ENCODE measurements around the gene ZNF385B.

The ZNF385B gene

DNA sequence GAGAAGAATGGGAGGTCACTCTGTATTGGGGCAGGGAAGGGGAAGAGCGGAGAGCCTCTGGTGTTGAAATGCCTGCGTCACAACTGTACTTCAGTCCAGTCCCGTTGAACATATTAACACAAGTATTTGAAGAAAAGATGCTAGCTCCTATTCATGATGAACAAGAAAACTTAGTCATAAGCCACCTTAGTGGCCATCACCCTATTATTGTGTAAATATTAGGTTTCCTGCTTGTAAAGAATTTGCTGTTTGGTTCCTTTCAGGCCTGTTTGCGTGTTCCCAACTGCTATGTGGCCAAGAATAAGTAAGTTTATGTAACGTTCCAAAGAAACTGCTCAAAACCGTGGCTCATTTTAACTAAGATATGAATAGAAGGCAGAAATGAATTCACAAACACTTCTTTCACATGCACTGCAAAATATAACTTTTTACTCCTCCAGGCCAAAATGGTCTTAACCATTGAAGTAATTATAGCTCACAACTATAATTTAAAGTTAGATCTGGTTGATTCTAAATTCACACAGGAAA, 204.3 kb downstream of the ZNF385B start:
- TF ChIP-seq, protein P1, sequence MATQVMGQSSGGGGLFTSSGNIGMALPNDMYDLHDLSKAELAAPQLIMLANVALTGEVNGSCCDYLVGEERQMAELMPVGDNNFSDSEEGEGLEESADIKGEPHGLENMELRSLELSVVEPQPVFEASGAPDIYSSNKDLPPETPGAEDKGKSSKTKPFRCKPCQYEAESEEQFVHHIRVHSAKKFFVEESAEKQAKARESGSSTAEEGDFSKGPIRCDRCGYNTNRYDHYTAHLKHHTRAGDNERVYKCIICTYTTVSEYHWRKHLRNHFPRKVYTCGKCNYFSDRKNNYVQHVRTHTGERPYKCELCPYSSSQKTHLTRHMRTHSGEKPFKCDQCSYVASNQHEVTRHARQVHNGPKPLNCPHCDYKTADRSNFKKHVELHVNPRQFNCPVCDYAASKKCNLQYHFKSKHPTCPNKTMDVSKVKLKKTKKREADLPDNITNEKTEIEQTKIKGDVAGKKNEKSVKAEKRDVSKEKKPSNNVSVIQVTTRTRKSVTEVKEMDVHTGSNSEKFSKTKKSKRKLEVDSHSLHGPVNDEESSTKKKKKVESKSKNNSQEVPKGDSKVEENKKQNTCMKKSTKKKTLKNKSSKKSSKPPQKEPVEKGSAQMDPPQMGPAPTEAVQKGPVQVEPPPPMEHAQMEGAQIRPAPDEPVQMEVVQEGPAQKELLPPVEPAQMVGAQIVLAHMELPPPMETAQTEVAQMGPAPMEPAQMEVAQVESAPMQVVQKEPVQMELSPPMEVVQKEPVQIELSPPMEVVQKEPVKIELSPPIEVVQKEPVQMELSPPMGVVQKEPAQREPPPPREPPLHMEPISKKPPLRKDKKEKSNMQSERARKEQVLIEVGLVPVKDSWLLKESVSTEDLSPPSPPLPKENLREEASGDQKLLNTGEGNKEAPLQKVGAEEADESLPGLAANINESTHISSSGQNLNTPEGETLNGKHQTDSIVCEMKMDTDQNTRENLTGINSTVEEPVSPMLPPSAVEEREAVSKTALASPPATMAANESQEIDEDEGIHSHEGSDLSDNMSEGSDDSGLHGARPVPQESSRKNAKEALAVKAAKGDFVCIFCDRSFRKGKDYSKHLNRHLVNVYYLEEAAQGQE (IDR thresholded peaks at IDR 0.05; ENCODE audit: low read depth) = no peak
- TF ChIP-seq TEAD4 (IDR thresholded peaks at IDR 0.05) = no peak
- TF ChIP-seq ZBTB7A (IDR thresholded peaks at IDR 0.05; ENCODE audit: low read depth) = no peak
- TF ChIP-seq EP300 (IDR thresholded peaks at IDR 0.05; ENCODE audit: borderline replicate concordance) = no peak
- no peak for TF ChIP-seq RAD21 (IDR thresholded peaks at IDR 0.05; ENCODE audit: low read depth)
- TF ChIP-seq EGR1 (IDR thresholded peaks at IDR 0.05) = no peak
- TF ChIP-seq FOXM1 (IDR thresholded peaks at IDR 0.05; ENCODE audit: borderline replicate concordance, low read depth) = no peak
- TF ChIP-seq TAF1 (IDR thresholded peaks at IDR 0.05; ENCODE audit: low read depth) = no peak
- TF ChIP-seq TCF12 (IDR thresholded peaks at IDR 0.05; ENCODE audit: low read depth) = no peak
- TF ChIP-seq CREB1 (IDR thresholded peaks at IDR 0.05; ENCODE audit: low read depth) = no peak
- TF ChIP-seq, protein P2, sequence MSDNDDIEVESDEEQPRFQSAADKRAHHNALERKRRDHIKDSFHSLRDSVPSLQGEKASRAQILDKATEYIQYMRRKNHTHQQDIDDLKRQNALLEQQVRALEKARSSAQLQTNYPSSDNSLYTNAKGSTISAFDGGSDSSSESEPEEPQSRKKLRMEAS (IDR thresholded peaks at IDR 0.05) = no peak
- TF ChIP-seq YY1 (IDR thresholded peaks at IDR 0.05; ENCODE audit: low read depth) = no peak
- TF ChIP-seq, protein P3, sequence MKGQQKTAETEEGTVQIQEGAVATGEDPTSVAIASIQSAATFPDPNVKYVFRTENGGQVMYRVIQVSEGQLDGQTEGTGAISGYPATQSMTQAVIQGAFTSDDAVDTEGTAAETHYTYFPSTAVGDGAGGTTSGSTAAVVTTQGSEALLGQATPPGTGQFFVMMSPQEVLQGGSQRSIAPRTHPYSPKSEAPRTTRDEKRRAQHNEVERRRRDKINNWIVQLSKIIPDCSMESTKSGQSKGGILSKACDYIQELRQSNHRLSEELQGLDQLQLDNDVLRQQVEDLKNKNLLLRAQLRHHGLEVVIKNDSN (IDR thresholded peaks at IDR 0.05) = no peak
- no peak for TF ChIP-seq CEBPB (IDR thresholded peaks at IDR 0.05)
- TF ChIP-seq NFIC (IDR thresholded peaks at IDR 0.05) = no peak

DNA sequence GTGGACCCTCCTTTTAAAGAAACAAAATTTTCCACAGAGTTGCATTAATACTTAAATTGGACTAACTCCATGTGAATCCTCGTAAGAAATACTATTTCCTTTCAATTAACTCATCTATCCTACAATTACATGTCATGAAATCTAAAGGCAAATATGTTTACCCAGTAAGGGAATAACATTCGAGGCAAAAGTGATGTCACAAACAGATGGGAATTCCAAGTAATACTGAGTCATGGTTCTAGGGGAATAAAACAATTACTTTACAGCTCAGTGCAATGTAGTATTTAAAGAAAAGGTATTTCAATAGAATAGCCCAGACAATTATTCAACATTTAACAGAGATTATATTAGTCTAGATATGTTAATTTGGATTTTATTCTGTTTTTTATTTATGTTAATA, 205.8 kb downstream of the ZNF385B start:
- TF ChIP-seq EP300 (IDR thresholded peaks at IDR 0.05; ENCODE audit: borderline replicate concordance) (no peak), TAF1 (IDR thresholded peaks at IDR 0.05; ENCODE audit: low read depth) (no peak), CEBPB (IDR thresholded peaks at IDR 0.05) (no peak), FOXM1 (IDR thresholded peaks at IDR 0.05; ENCODE audit: borderline replicate concordance, low read depth) (no peak), RAD21 (IDR thresholded peaks at IDR 0.05; ENCODE audit: low read depth) (no peak), EGR1 (IDR thresholded peaks at IDR 0.05) (no peak), ZBTB7A (IDR thresholded peaks at IDR 0.05; ENCODE audit: low read depth) (no peak), TEAD4 (IDR thresholded peaks at IDR 0.05) (no peak), NFIC (IDR thresholded peaks at IDR 0.05) (no peak), CREB1 (IDR thresholded peaks at IDR 0.05; ENCODE audit: low read depth) (no peak)
- TF ChIP-seq, protein P2 (IDR thresholded peaks at IDR 0.05) = no peak
- TF ChIP-seq, protein P3 (IDR thresholded peaks at IDR 0.05) = no peak
- TF ChIP-seq, protein P1 (IDR thresholded peaks at IDR 0.05; ENCODE audit: low read depth) = no peak

DNA sequence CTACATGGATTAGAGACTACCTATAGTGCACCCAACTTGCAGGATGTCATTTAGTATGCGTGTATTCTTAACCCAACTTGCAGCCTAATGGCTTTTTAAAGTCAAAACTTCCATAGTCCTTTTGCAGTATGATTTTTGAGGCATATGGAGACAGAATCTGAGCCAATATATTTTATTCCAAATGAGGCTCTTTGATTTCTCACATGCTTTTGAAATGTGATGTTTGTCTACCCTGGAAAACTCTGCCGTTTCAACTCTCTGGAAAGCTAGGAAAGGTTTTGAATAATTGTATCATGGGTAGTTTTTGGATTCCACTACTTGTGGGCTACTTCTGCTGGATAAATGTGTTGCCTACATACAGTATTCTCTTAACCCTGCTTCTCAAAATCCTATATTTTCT, 206.6 kb downstream of the ZNF385B start:
- TF ChIP-seq CEBPB (IDR thresholded peaks at IDR 0.05) (no peak), TCF12 (IDR thresholded peaks at IDR 0.05; ENCODE audit: low read depth) (no peak), EP300 (IDR thresholded peaks at IDR 0.05; ENCODE audit: borderline replicate concordance) (no peak), EGR1 (IDR thresholded peaks at IDR 0.05) (no peak), TEAD4 (IDR thresholded peaks at IDR 0.05) (no peak), FOXM1 (IDR thresholded peaks at IDR 0.05; ENCODE audit: borderline replicate concordance, low read depth) (no peak), NFIC (IDR thresholded peaks at IDR 0.05) (no peak), CREB1 (IDR thresholded peaks at IDR 0.05; ENCODE audit: low read depth) (no peak), ZBTB7A (IDR thresholded peaks at IDR 0.05; ENCODE audit: low read depth) (no peak), YY1 (IDR thresholded peaks at IDR 0.05; ENCODE audit: low read depth) (no peak), RAD21 (IDR thresholded peaks at IDR 0.05; ENCODE audit: low read depth) (no peak)
- TF ChIP-seq, protein P3 (IDR thresholded peaks at IDR 0.05) = no peak
- TF ChIP-seq, protein P1 (IDR thresholded peaks at IDR 0.05; ENCODE audit: low read depth) = no peak

DNA sequence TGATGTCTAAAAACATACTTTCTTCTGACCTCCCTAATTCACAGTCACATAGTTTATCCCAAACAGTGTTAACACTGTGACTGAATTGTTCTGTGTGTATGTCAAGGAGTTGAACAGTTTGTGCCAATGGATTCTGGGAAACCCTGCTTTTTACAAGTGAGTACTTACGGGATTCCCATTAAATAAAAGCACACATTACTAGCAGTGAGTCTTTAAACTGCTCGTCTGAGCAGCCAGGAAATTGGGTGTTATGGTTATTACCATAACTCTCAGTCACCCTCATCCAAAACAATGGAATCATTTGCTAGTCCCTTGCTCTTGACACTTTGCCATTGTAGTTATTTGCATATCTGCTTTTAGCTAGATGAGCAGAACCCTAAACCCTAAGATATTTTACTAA, 209.1 kb downstream of the ZNF385B start:
- TF ChIP-seq, protein P3 (IDR thresholded peaks at IDR 0.05) = no peak
- TF ChIP-seq CEBPB (IDR thresholded peaks at IDR 0.05) = no peak

Measured in Ishikawa (cell line).